Liver (tissue), 3 donors: ENCODE data around the gene SLC1A2.

Source experiments
- CTCF ChIP-seq: fragments of 150-350 bp; IDR thresholded peaks from 2 replicates; pipeline ENCODE4 v1.5.1; 2017; ENCODE audit warnings: improper control_type of control experiment, low read depth, low read length; ENCODE audit not compliant: missing input control
- EGR1 ChIP-seq, 2 donors: IDR thresholded peaks; 2 replicates each; pipeline ENCODE4 v1.6.1; 2016 to 2018; ENCODE audit warnings: antibody characterized with exemption in 2 of 2, low read depth in 2 of 2
- GABPA ChIP-seq, 2 donors: IDR thresholded peaks in 1 of 2; conservative IDR thresholded peaks in 1 of 2; 2 replicates each; pipeline ENCODE4 v1.6.1; 2016; ENCODE audit warnings: antibody characterized with exemption in 2 of 2, mild to moderate bottlenecking in 1 of 2, moderate library complexity in 1 of 2
- JUND ChIP-seq, 2 donors: IDR thresholded peaks; 2 replicates each; pipeline ENCODE4 v1.6.1; 2016; ENCODE audit warnings: antibody characterized with exemption in 2 of 2
- MAX ChIP-seq: IDR thresholded peaks from 2 replicates; pipeline ENCODE4 v1.6.1; 2016; ENCODE audit warnings: antibody characterized with exemption
- NR2F2 ChIP-seq: IDR thresholded peaks from 2 replicates; pipeline ENCODE4 v1.6.1; 2016; ENCODE audit warnings: antibody characterized with exemption
- RAD21 ChIP-seq, 2 donors: IDR thresholded peaks; 2 replicates each; pipeline ENCODE4 v1.6.1; 2016; ENCODE audit warnings: antibody characterized with exemption in 2 of 2, mild to moderate bottlenecking in 2 of 2
- REST ChIP-seq: IDR thresholded peaks from 2 replicates; pipeline ENCODE4 v1.6.1; 2016; ENCODE audit warnings: antibody characterized with exemption, mild to moderate bottlenecking
- TAF1 ChIP-seq: conservative IDR thresholded peaks from 2 replicates; pipeline ENCODE4 v1.6.1; 2016; ENCODE audit warnings: antibody characterized with exemption, mild to moderate bottlenecking
- YY1 ChIP-seq: IDR thresholded peaks from 2 replicates; pipeline ENCODE4 v1.6.1; 2016; ENCODE audit warnings: antibody characterized with exemption, mild to moderate bottlenecking
- ZBTB33 ChIP-seq: IDR thresholded peaks from 2 replicates; pipeline ENCODE4 v1.6.1; 2016; ENCODE audit warnings: antibody characterized with exemption
- donor health status: healthy.
- donor health status: healthy.

- no peak for TF ChIP-seq MAX
- no peak for TF ChIP-seq CTCF
- TF ChIP-seq NR2F2: no peak
- no peak for TF ChIP-seq EGR1 (IDR thresholded peaks at IDR 0.05; ENCODE audit: low read depth in 2 of 2)
- no peak for TF ChIP-seq REST
- no peak for TF ChIP-seq JUND (IDR thresholded peaks at IDR 0.05)
- no peak for TF ChIP-seq YY1
- TF ChIP-seq GABPA (IDR thresholded peaks at IDR 0.05 in 1 of 2, conservative IDR thresholded peaks at IDR 0.05 in 1 of 2): no peak
- TF ChIP-seq RAD21 (IDR thresholded peaks at IDR 0.05): no peak
- no peak for TF ChIP-seq ZBTB33
- TF ChIP-seq TAF1: no peak
These were observed 212.7 kb downstream of the SLC1A2 start for GRCh38 chr11:35206616-35207015.
